ENCODE data around the gene MACF1.
"Not testable (repeated sequence)": the region's sequence is repeated elsewhere in the genome, so short reads cannot be mapped to it uniquely, and the experiment has no call there.

MACF1 gene

DNA sequence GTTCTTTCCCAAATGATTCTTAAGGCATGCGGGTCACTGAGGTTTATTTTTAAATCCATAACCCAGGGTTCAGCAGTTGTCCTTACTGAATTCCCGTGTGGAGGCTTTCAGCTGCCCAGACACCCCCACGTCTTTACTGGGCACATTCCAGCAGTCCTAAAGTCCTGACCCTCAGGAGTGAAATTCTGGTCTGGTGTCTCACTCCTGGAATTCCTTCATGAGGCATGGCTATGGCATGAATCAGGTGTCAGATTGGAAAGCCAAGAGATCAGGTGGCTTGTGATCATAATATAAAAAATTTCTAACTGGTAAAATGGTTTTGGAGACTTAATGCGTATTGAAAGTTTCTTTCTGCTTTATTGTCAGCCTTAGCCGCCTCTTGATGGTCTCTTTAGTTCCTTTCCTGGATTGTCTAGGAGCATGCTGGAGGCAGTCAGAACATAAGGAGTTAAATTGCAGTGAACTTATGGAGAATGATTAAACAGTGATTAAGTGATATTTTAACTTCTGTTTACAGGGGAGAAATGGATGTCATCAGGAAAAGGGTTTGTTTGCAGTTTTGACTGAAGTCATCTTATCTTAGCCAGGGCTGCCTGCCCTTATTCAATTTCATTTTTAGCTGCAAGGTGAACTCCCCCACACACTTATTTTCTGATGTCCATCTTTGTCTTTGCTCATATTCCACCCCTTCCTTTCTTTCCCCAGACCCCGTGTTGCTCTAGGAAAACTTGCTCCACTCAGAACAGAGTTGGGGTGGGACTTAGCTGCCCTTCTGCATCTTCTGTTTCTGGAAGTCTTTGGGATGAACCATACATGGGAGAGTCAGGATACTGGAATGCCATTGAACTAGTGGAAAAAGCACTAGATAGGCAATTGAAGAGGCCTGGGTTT is 25.7 kb upstream of the MACF1 start:
- DNase-seq = no peak

DNA sequence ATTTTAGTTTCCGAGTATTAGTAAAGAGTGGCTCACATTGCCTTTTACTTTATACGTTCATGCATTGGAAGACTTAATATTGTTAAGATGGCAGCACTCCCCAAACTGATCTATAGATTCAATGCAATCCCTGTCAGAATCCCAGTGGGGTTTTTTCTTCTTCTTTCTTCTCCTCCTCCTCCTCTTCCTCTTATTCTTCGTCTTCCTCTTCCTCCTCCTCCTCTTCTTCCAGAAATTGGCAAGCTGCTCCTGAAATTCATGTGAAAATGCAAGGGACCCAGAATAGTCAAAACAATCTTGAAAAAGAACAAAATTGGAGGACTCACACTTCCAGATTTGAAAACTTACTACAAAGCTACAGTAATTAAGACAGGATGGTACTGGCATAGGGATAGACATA is 23.2 kb upstream of the MACF1 start:
- no peak for DNase-seq

DNA sequence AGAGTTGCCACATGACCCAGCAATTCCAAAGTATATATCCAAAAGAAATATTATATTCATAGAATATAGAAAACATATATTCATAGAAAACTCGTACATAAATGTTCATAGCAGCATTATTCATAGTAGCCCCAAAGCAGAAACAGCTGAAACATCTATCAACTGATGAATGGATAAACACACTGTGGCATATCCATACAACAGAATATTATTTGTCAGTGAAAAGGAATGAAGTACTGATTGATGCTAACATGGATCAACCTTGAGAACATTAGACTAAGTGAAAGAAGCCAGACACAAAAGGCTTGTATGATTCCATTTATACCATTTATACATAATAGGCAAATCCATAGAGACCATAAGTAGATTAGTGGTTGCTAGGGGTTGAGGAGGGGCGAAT is 21.7 kb upstream of the MACF1 start:
- DNase-seq = no peak

DNA sequence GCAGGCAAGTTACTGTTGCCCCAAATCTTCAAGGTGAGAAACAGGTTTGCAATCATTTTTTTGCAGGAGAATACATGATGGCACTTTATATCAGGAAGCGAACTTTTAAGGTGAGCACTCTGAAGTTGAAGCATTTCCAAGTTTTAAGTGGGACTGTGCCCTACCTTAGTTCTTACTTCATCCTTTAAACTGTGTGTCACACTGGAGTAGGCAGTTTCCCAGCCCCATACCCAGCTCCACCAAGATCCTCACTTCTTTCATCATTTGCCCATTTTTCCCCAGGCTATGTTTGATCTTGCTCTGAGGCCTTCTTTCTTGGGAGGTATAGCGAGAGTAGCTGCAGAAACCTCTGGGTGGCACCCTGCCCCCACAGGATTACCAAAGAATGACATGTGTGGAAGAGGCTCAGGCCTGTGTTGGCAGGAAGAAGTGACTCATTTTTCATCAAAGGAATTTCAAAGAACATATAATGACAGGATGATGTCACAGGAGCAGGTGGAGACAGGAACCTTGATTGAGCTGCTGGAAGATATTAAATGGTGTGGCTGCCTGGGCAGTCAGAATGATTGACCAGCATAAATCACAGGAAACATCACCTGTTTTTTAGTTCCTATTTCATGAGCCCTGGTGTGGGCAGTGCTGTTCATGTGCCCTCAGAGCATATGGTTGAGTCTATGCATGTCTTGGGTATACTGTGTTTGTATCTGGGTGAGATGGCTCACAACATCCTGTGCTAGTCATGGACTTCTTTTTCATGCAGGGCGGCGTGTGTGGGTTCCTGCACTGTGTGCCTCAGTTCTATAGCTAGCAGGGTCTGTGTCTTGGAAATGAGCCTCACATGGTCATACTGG is 20.8 kb upstream of the MACF1 start:
- DNase-seq = peak; percentile 87

DNA sequence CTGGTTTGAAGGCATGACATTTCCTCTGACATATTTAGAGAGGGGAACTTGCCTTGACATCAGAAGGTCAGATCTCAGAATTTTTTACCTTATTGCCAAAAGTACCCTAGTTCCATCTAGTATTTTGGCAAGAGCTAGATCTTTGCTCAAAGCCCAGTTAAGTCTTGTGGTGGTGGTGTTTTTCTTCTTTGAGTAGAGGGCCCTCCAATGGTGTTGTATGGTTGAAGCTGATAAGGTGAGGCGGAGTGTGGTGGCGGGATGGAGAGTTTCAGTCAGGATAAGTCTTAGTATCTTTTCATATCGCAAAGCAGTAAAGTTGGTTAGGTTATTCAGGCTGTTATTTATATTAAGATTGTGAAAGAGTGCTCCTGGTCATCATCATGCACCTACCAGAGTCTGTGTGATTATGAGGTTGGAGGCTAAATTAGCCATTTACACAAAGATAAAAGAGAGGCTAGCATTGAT is 20.1 kb upstream of the MACF1 start:
- DNase-seq = no peak

DNA sequence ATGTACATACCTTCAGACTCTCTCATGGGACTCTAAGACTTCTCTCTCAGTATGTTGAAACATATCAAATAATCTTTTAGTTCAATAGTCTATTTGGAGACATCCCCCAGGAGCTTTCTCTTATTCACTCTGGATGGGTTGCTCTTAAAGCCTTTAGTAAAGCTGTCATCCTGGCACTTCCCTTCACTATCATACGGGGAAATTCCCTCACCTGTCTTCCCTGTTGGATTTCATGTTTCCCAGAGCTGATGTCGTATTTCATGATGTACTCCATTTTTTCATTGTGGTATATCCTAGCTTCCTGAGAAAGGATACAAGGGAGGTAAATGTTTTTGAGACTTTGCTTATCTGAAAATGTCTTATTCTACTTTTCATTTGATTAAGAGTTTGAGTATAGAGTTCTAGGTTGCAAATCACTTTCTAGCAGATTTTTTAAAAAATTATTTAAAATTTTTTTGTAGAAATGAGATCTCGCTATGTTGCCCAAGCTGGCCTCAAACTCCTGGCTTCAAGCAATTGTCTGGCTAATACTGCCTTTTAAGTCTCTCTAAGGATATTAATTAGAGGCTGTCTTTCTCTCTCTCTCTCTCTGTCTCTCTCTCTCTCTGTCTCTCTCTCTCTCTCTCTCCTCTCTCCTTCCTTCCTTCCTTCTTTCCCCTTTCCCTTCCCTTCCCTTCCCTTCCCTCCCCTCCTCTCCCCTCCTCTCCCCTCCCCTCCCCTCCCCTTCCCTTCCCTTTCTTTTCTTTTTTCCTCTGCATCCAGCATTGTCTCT is 17.0 kb upstream of the MACF1 start:
- no peak for DNase-seq

DNA sequence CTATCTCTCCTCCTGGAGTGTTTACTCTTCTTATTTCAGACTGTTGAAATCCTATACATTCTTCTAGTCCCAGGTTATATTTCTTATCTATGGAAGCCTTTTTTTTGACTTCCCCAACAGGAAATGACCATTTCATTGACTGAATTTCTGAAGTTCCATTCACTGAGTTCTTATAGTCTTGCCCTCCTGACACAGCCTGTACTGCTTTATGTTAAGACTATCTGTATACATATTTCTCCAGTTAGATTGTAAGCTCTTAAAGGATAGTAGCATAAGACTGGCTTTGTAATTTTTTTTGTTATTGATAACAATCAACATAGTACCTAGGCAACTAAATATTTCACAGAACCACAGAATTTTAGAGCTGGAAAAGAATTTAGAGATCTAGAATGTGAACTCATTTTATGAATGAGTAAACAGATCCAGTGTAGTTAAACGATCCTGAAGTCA is 14.9 kb upstream of the MACF1 start:
- no peak for DNase-seq

DNA sequence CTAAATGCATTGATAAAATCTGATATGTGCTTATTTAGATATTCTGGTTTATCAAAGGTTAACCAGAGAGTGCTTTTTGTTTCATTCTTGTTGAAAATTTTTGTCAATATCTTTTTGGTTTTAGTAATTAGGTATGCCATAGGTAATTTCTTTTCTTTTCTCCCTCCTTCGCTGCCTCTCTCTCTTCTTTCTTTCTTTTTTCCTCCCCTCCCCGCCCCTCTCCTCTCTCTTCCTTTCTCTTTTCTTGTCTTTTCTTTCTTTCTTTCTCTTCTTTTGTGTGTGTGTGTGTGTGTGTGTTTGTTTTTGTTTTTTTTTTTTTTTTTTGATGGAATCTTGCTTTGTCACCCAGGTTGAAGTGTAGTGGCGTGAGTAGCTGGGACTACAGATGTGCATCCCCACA is 14.4 kb upstream of the MACF1 start:
- DNase-seq = no peak

DNA sequence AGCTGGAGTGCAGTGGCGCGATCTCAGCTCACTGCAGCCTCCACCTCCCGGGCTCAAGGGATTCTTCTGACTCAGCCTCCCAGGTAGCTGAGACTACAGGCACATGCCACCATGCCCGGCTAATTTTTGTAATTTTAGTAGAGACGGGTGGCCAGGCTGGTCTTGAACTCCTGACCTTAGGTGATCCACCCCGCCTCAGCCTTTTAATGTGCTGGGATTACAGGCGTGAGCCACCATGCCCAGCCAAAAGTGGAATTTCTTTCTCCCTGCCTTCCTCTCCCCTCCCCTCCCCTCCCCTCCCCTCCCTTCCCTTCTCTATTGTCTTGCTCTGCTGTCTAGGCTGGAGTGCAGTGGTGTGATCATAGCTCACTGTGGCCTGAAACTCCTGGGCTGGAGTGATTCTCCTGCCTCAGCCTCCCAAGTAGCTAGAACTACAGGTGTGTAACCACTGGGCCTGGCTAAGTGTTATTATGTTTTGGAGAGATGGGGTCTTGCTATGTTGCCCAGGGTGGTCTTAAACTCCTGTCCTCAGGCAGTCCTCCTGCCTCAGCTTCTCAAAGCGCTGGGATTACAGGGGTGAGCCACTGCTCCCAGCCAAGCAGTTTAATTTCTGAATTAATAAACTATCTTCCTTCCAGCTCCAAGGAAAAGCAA is 10.0 kb upstream of the MACF1 start:
- DNase-seq = no peak

DNA sequence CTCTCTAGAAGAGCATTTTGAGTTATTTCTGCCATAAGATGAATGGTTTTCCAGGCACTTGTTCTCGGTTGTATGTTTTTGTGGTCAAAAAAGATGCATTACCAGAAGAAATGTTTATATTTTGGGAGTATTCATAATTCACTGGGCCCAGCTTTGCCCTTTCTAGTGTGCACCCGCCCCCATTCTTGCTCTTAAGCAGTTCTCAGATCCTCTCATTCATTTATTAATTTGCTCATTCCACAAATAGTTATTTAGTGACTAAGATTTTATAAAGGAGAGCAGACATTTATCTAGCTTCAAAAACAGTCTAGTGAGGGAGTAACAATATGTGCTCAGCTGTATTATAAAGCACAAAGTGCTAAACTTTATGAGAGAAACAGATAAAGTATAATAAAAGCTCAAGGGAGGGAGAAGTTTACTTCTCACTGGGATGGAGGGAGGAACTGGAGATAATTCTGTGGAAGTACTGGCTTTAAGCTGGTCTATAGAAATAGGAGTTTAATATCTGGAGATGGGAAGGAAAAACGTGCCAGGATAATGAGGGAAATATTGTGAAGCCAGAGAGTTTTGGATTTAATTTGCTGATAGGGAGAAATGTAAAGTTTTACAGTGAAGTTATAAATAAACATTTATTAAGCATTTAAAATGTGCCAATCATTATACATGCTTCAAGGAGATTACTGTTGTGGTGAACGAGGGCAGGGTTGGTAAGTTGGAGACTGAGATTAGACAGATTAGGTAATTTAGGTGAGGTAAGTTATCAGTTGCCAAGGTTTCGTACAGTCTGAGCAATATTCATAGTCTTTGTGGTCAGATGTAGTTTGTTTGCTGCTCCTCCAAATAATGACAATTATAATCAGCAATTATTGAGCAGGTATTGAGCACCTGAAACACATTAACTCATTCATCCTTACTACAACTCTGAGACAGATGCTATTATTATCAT is 9.1 kb upstream of the MACF1 start:
- no peak for DNase-seq

DNA sequence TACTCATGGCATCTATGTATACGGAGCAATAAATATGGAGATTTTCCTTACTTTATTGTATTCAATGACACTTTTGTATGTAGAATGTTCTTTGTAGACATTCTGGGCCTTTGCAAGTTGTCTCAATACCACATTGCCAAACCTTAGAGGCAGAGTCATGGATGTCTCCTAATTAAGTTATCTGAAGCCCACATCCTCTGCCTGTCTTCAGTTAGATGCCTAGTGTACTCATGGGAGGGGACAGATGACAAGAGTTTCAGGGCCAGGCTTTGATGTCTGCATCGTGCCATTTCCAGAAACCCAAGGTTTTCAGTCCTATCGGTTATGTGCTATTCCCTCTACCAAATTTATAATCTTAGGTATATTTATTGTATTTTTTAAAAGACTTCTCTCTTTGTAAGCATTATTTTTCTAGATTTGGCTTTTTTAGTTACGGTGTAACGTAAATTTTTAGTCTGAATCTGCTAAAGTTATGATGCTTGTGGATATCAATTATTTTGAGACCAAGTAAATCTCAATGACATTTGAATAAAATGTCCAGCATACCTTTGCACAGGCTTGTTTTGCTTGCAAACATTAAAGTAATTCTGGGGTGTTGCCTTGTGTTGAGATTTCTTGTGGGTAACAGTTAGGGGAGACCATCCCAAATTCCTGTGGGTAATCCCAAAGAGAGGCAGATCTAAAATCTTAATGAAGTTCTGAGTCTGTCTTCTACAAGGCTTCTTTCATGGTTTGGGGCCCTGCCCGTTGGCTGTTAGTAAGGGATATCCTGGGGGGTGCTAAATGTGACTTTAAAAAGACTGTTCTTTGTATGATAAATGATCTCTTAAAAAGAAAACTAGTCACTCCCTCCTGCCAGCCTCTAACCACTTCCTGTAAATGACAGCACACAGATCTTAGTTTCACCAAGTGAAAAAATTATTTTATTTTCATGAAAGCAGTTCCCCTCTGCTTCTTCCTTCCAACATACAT is 8.0 kb upstream of the MACF1 start:
- DNase-seq = no peak

DNA sequence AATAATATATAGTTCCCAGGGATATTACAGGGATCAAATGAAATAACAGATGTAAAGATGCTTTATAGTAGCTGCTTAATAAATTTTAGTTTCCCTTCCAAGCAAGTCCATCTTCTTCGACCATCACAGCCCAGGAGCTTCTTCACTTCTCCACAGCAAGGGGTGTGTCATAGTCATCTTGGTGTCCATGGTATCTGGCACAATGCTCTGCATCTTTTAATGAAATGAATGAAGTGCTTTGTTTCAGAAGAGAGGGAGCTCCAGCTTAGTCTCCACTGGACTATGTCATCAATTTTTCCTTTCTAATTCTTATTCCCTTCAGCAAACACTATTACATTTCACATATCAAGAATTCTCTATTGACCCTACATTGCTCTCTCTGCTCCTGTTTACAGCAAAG is 4.9 kb upstream of the MACF1 start:
- DNase-seq = no peak

DNA sequence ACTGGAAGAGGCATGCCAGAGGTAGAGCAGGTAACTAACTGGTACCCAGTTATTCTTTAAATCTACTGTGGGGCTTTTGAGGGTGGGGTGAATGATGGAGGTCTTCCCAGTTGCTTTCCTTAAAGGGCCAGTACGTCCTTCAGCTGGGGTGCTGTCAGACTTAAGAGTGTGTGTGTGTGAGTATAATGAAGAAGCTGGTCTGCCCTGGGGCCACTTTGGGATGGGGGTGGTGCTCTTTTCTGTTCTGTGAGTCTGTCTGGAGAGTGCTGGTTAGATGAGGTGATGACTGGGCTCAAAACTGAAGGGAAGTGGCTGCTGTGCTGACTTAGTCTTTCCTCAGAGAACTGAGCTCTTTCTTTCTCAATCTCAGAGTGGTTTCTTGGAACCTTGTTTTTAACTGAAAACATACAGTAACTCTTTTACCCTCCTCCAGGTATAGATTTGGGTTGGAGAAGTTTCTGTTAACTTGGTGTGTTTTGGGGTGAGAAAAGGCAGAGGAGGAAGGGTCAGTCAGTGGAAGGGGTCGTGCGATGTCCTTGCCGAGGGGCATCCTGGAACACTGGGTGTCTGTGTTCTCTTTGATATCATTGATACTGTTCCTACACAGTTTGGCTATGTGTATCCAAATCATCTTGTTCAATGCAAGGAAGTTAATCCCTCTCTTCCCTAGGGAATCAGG is 746 bp downstream of the MACF1 start:
- no peak for DNase-seq

DNA sequence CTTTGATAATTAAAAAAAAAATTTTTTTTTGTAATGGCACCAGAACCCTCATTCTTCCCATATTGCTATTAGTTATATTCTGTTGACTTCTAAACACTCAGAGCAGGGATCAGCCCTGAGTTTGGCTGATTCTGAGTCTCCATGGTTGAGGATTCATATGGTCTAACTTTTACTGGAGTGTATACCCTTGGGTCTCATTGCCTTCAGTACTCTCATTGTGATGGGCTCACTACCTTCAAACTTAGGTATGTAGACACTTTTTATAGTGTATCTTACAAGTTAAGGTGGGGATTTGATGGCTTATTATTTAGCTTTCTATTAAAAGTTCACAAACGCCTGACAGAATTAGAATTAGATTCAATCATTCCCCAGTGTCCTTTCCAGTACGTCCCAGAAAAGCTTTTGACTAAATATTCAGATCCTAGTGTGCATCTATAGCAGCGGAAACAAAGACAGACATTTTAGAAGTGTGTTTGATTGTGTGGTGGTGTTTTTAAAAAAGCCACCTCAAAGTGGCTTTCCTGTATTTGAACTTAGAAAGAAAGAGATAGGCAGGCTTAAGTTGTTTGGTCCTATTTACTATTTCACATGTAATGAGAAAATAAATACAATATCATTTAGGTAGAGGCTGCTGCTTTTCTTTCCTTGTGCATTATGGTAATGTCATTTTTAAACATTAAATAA is 1.4 kb downstream of the MACF1 start:
- no peak for DNase-seq

DNA sequence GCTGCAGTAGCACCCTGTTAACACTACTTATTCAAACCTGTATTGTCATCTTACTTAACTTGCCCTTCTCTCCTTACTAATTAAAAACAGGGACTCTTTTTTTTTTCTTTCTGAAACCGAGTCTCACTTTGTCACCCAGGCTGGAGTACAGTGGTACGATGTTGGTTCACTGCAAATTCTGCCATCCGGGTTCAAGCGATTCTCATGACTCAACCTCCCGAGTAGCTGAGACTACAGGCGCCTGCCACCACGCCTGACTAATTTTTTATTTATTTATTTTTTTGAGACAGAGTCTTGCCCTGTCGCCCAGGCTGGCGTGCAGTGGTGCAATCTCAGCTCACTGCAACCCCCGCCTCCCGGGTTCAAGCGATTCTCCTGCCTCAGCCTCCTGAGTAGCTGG is 3.9 kb downstream of the MACF1 start:
- DNase-seq = not testable (repeated sequence)

DNA sequence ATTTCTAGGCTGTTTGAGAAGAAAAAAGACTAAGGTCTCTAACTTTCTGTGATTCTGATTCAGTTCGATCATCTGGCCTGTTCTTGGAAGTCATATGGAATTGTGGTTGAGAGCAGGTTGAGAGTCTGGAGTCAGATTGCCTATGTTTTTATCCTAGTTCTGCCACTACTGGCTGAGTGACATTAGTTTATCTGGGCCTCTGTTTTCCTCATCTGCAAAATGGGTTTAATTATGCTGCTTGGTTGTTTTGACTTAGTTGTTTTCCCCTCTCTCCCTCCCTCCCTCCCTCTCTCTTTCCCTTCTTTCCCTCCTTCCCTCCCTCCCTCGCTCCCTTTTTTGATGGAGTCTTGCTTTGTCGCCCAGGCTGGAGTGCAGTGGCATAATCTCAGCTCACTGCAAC is 6.2 kb downstream of the MACF1 start:
- no peak for DNase-seq

DNA sequence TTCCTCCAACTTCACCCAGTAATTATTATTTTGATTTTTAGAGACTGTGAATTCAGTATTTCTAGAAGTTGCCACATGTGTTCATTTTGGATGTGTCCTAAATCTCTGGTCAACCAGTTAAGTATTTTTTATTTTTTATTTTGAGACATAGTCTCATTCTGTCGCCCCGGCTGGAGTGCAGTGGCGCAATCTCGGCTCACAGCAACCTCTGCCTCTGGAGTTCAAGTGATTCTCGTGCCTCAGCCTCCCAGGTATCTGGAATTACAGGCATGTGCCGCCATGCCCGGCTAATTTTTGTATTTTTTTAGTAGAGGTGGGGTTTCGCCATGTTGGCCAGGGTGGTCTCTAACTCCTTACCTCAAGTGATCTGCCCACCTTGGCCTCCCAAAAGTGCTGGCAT is 8.0 kb downstream of the MACF1 start:
- no peak for DNase-seq

DNA sequence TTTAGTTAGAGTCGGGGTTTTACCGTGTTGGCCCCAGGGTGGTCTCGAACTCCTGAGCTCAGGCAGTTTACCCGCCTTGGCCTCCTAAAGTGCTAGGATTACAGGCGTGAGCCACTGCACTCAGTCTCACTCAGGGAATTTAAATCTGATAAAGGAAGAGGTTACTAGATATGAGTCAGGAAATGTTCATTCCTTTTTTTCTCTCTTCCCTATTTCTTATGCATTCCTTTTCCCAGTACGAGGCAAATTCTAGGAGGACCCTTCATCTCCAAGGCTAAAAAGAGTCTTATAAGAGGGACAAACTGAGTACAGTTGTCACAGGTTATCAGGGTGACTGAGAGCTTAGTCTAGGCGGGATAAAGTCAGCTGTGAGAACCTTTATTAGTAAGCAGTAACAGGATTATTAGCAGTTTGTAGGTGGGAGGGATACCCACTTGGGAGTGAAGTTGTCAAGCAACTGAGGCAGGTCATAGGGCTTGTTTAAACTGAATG is 9.1 kb downstream of the MACF1 start:
- no peak for DNase-seq

Measured in NCI-H748 treated with DMSO at 0.1 percent for 48 hours (cell line).